ENCODE data around the gene CSF3R.

- TF ChIP-seq CTCF (conservative IDR thresholded peaks at IDR 0.05 in 1 of 2, IDR thresholded peaks at IDR 0.05 in 1 of 2; ENCODE audit: extremely low read depth in 1 of 2, insufficient read depth in 1 of 2, low read depth in 1 of 2, low read length in 2 of 2) (no peak), EZH2 (IDR thresholded peaks at IDR 0.05; ENCODE audit: borderline replicate concordance, low read length) (no peak)
Observed at GRCh38 chr1:36520771-36521420, 38.2 kb upstream of the CSF3R start.

All from mammary epithelial cell (primary cell).